GM10266 (cell line): ENCODE data around the gene KICS2.

Source experiments
- DNase-seq: peaks from one replicate; pipeline ENCODE4 v3.0.0; 2012; ENCODE audit errors: extremely low spot score
- CTCF ChIP-seq: IDR thresholded peaks from 2 replicates; pipeline ENCODE4 v1.5.1; 2012; ENCODE audit warnings: mild to moderate bottlenecking, low read depth; ENCODE audit not compliant: control insufficient read depth, insufficient read depth; ENCODE audit errors: missing control alignments

The KICS2 gene

GRCh38 chr12:64222009-64222765, at the start of gene KICS2:
Gene KICS2, minus strand, starts transcription at chr12:64222296. Its CDS starts 59 bp downstream, at chr12:64222237.
- TF ChIP-seq CTCF = no peak

GRCh38 chr12:64270411-64270810, 48.3 kb upstream of the KICS2 start:
- DNase-seq = no peak

More at GRCh38 chr12:64222009-64222765, at the start of gene KICS2:
- peak; percentile 85 for DNase-seq

GRCh38 chr12:64269161-64269560, 47.1 kb upstream of the KICS2 start:
- TF ChIP-seq CTCF = no peak

More at GRCh38 chr12:64270411-64270810, 48.3 kb upstream of the KICS2 start:
- TF ChIP-seq CTCF = no peak

GRCh38 chr12:64268409-64268808, 46.3 kb upstream of the KICS2 start:
- TF ChIP-seq CTCF = no peak
- no peak for DNase-seq

More at GRCh38 chr12:64269161-64269560, 47.1 kb upstream of the KICS2 start:
- DNase-seq = no peak

- no peak for DNase-seq
These were observed 43.7 kb upstream of the KICS2 start for GRCh38 chr12:64265839-64266238.

GRCh38 chr12:64261813-64262212, 39.7 kb upstream of the KICS2 start:
- no peak for TF ChIP-seq CTCF
- no peak for DNase-seq

More at GRCh38 chr12:64265839-64266238, 43.7 kb upstream of the KICS2 start:
- TF ChIP-seq CTCF = no peak

GRCh38 chr12:64258576-64258975, 36.5 kb upstream of the KICS2 start:
- no peak for TF ChIP-seq CTCF
- no peak for DNase-seq
